CD4-positive, alpha-beta T cell (primary cell): ENCODE data around the gene ZNF79. TPM values are rescaled to one million over a fixed set of nuclear protein-coding genes. Genes with fewer than 3 reads are reported as not detected.
A peak's percentile ranks its signal among the peaks of the same experiment; 100 is the strongest.

ENCODE experiments used
- ATAC-seq: fragments of 200-7000 bp; cut with Tn5 transposase; one replicate; pipeline ENCODE4 v1.10.0; 2022; ENCODE audit warnings: mild to moderate bottlenecking; ENCODE audit not compliant: poor library complexity
- CTCF ChIA-PET: fragments of 350-600 bp; sonication (Branson Sonifier 250); formaldehyde crosslinking; loops from one replicate; lab custom pipeline; 2021; ENCODE audit warnings: antibody characterized with exemption, inconsistent platforms; lab: Charles Lee
- POLR2A ChIA-PET: fragments of 350-600 bp; sonication (Branson Sonifier 250); formaldehyde crosslinking; loops from one replicate; lab custom pipeline; 2021; ENCODE audit warnings: antibody characterized with exemption, inconsistent platforms; lab: Charles Lee
- DNase-seq, 14 experiments: peaks; one replicate each; pipeline ENCODE4 v3.0.0-alpha.2; 2013 to 2020; ENCODE audit warnings: mixed read lengths in 2 of 14
- H3K27ac ChIP-seq, 2 donors: one replicate each; pipeline versions ENCODE4 v1.5.1 to v1.7.0; 2013; ENCODE audit warnings: low read length in 2 of 2, low read depth in 1 of 2, mild to moderate bottlenecking in 1 of 2
- H3K27me3 ChIP-seq, 2 experiments: 1 replicate in 1 of 2; 2 replicates in 1 of 2; pipeline versions ENCODE4 v1.6.1 to v1.7.0; 2013; ENCODE audit warnings: low read length in 2 of 2, control low read depth in 1 of 2, mild to moderate bottlenecking in 1 of 2, moderate library complexity in 1 of 2; ENCODE audit not compliant: insufficient read depth in 2 of 2, control insufficient read depth in 1 of 2
- H3K36me3 ChIP-seq: one replicate; pipeline ENCODE4 v1.6.1; 2013; ENCODE audit warnings: low read length, control low read depth; ENCODE audit not compliant: insufficient read depth
- H3K4me1 ChIP-seq: one replicate; pipeline ENCODE4 v1.6.1; 2013; ENCODE audit warnings: low read length, control low read depth; ENCODE audit not compliant: insufficient read depth
- H3K4me3 ChIP-seq: one replicate; pipeline ENCODE4 v1.5.1; 2013; ENCODE audit warnings: mild to moderate bottlenecking, low read length, moderate library complexity
- H3K9me3 ChIP-seq, 2 experiments: 1 replicate in 1 of 2; 2 replicates in 1 of 2; pipeline versions ENCODE4 v1.6.1 to v1.7.0; 2013; ENCODE audit warnings: low read length in 2 of 2, mild to moderate bottlenecking in 2 of 2, control low read depth in 1 of 2, moderate library complexity in 1 of 2; ENCODE audit not compliant: control insufficient read depth in 1 of 2, insufficient read depth in 1 of 2
- H3K27ac Mint-ChIP-seq: one replicate; pipeline ENCODE4 v1.8.0; 2020; ENCODE audit warnings: mixed read lengths
- H3K27me3 Mint-ChIP-seq: one replicate; pipeline ENCODE4 v1.8.0; 2021; ENCODE audit warnings: mixed read lengths
- H3K36me3 Mint-ChIP-seq: one replicate; pipeline ENCODE4 v1.8.0; 2021; ENCODE audit warnings: low read depth, mixed read lengths
- H3K4me1 Mint-ChIP-seq: one replicate; pipeline ENCODE4 v1.8.0; 2021; ENCODE audit warnings: low read depth, mixed read lengths
- H3K4me3 Mint-ChIP-seq: one replicate; pipeline ENCODE4 v1.8.0; 2020; ENCODE audit warnings: mild to moderate bottlenecking, mixed read lengths
- H3K9me3 Mint-ChIP-seq: one replicate; pipeline ENCODE4 v1.8.0; 2020; ENCODE audit warnings: mixed read lengths
- intact Hi-C, 2 experiments: fragments of 100-400 bp; cut with DNase I in 1 of 2; cut with micrococcal nuclease in 1 of 2; formaldehyde crosslinking; loops; one replicate each; pipeline versions ENCODE4 v1.15.1 to v1.9.0; 2023 to 2025; cut with DNase I, micrococcal nuclease
- total RNA-seq, 174 experiments: library from RNA in 2 of 174; stranded (reverse) in 2 of 174; gene quantifications; one replicate each; pipeline ENCODE4 v1.2.3 and lab custom pipeline; 2021 to 2026
- TF ChIP-seq, protein P1 (sequence below): fragments of 200-600 bp; IDR thresholded peaks from one replicate; pipeline ENCODE4 v1.8.0; 2022; ENCODE audit warnings: antibody characterized with exemption, mild to moderate bottlenecking

Gene ZNF79
- total RNA-seq, 2 experiments from 2014 or later = 4.3 to 4.9 TPM

DNA sequence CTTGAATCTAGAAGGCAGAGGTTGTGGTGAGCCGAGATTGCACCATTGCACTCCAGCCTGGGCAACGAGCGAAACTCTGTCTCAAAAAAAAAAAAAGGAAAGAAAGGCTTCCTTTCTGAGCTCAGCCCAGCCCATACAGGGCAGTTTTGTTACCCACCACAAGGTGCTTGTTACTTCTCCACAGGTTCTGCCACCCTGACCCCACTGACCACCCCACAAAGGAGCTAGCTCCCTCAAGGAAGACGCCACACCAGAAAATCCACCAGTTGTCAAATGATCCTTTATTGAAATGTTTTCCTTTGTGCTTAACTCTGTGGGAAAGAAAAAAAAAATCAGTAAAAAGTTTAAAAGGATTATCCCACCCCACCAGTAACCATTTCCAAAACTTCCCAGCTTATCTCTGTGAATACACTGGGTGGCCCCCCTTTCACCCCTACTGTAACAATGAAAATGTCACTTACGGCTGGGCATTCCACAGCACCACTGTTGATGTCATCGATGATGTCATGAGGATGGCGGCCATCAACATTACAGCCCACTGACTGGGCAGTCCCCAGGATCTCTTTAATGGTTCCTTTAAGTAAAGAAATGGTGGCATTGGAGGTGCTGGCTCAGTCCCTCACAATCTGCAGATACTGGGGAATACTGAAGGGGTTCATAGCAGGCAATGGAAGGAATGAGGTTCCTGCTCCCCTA, 23.4 kb downstream of the ZNF79 start:
- H3K36me3 ChIP-seq = peaks cover 72% of the 10 kb centered on the region
- Mint-ChIP-seq H3K4me1 (peaks cover 37% of the 10 kb centered on the region), H3K9me3 (no peaks in the 10 kb centered on the region), H3K27me3 (no peaks in the 10 kb centered on the region), H3K27ac (peak overlapping the region; percentile 71), H3K36me3 (peaks cover 95% of the 10 kb centered on the region), H3K4me3 (no peak overlapping the region)
- DNase-seq (no peak), ATAC-seq (no peak)
- ChIA-PET CTCF (interaction anchor here (0.7 kb wide), 1 partner anchor 10 kb away, joined by 3 read pairs; no protein-coding TSS in a partner anchor), POLR2A (no interaction called here)
- no peak overlapping the region for H3K4me3 ChIP-seq
- TF ChIP-seq, protein P1, sequence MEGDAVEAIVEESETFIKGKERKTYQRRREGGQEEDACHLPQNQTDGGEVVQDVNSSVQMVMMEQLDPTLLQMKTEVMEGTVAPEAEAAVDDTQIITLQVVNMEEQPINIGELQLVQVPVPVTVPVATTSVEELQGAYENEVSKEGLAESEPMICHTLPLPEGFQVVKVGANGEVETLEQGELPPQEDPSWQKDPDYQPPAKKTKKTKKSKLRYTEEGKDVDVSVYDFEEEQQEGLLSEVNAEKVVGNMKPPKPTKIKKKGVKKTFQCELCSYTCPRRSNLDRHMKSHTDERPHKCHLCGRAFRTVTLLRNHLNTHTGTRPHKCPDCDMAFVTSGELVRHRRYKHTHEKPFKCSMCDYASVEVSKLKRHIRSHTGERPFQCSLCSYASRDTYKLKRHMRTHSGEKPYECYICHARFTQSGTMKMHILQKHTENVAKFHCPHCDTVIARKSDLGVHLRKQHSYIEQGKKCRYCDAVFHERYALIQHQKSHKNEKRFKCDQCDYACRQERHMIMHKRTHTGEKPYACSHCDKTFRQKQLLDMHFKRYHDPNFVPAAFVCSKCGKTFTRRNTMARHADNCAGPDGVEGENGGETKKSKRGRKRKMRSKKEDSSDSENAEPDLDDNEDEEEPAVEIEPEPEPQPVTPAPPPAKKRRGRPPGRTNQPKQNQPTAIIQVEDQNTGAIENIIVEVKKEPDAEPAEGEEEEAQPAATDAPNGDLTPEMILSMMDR = no peak
- no peaks in the 10 kb centered on the region for H3K27me3 ChIP-seq
- intact Hi-C loops = no loop called here
- H3K27ac ChIP-seq = no peak overlapping the region
- H3K9me3 ChIP-seq = peaks cover 0 to 7% of the 10 kb centered on the region in 2 experiments
- peaks cover 39% of the 10 kb centered on the region for H3K4me1 ChIP-seq

DNA sequence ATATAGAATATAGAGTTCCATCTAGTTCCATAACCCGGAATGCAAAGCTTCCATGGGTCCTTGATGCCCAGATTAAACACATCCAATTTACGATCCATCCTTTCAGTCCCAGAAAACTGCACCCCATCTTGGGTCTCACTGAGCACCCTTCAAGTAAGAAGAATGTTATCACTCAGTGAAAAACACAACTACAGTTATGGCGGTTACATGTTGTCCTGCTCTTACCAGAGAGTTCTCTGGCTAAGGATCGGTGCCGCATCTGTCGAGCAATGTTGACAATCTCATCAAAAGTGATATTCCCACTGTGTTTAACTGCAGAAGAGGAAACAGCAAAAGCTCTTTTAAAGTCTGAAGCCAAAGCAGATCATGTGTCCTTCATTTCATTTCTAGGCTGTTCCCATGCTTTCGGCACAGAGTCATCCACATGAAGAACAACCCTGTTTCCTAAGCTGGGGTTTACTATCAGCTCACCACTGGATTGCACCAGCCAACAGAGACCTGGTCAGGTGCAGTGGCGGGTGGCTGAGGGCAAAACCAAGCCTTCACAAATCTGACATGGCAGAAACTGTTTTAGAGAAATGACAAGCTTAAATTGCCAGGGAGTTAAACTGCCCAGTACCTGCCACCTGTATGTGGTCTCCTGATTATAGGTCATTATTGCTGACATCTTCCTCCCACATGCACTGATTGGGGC, 24.1 kb downstream of the ZNF79 start:
- Mint-ChIP-seq H3K27me3 (no peaks in the 10 kb centered on the region), H3K4me1 (peaks cover 40% of the 10 kb centered on the region), H3K4me3 (peak overlapping the region; percentile 11), H3K9me3 (no peaks in the 10 kb centered on the region), H3K27ac (peak overlapping the region; percentile 99), H3K36me3 (peaks cover 90% of the 10 kb centered on the region)
- ChIA-PET CTCF (no interaction called here), POLR2A (no interaction called here)
- no peaks in the 10 kb centered on the region for H3K27me3 ChIP-seq
- TF ChIP-seq, protein P1 = no peak
- ATAC-seq (no peak), DNase-seq (no peak)
- intact Hi-C loops = no loop called here
- H3K27ac ChIP-seq = no peak overlapping the region
- no peak overlapping the region for H3K4me3 ChIP-seq
- peaks cover 66% of the 10 kb centered on the region for H3K36me3 ChIP-seq
- peaks cover 0 to 7% of the 10 kb centered on the region in 2 experiments for H3K9me3 ChIP-seq
- peaks cover 41% of the 10 kb centered on the region for H3K4me1 ChIP-seq

DNA sequence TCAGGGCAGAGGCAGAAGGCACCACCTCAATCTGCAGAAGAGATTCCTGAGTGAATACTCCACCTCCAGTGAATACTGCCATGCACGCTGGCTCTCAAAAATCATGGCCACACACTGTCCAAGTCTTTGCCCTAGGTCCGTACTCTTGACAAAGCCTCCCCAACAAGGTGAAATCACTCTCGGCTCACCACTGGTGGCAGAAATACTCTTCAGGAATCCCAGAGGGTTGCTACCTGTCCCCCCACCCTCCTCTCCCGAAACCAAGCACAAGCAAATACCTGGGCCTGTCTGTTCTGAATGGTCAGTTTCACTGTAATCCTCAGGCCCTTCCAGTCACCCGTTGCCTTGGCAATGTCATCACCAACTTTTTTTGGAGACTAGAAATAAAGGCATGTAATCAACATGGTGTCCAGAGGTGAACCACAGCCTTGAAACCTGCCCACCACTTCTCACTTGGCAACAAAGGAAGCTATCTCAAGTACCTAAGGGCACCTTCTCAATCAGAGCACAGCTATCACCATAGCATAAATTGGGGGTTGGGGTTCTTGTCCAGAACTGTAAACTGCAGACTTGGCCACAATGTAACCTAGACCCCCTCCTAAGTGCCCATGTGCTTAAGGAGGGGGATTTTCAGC, 25.3 kb downstream of the ZNF79 start:
- Histone ChIP-seq H3K4me3 (peak overlapping the region; percentile 89), H3K4me1 (peaks cover 41% of the 10 kb centered on the region), H3K36me3 (peaks cover 57% of the 10 kb centered on the region), H3K27ac (peak overlapping the region; percentile 74 to 92), H3K27me3 (no peaks in the 10 kb centered on the region), H3K9me3 (peaks cover 0 to 2% of the 10 kb centered on the region in 2 experiments)
- Mint-ChIP-seq H3K4me3 (peak overlapping the region; percentile 99), H3K36me3 (peaks cover 82% of the 10 kb centered on the region), H3K9me3 (no peaks in the 10 kb centered on the region), H3K4me1 (peaks cover 40% of the 10 kb centered on the region), H3K27ac (peak overlapping the region; percentile 99), H3K27me3 (no peaks in the 10 kb centered on the region)
- ATAC-seq = no peak
- intact Hi-C loops = no loop called here
- POLR2A ChIA-PET = interaction anchor here (1.4 to 3.1 kb wide), 8 partner anchors 10 to 801 kb away, joined by 4 to 31 read pairs (median 10); partner anchors contain the start of genes SLC2A8, ST6GALNAC4 and ZNF79
- CTCF ChIA-PET = interaction anchor here (1.5 to 2.3 kb wide), 2 partner anchors 12 to 25 kb away, joined by 3 to 8 read pairs; partner anchors contain the start of gene ZNF79
- TF ChIP-seq, protein P1 = no peak
- no peak for DNase-seq
